Lower lobe of right lung (tissue), 2 donors: ENCODE data around the gene ARGLU1. TPM values are rescaled to one million over a fixed set of nuclear protein-coding genes. Genes with fewer than 3 reads are reported as not detected.

Source experiments
- ATAC-seq, 2 donors: fragments of 200-7000 bp; cut with Tn5 transposase; one replicate each; pipeline ENCODE4 v1.9.1; 2020 to 2022; ENCODE audit warnings: mild to moderate bottlenecking in 2 of 2, moderate library complexity in 2 of 2
- DNase-seq: peaks from one replicate; pipeline ENCODE4 v3.0.0-alpha.2; 2020
- H3K27ac ChIP-seq: fragments of 200-600 bp; one replicate; pipeline ENCODE4 v1.8.0; 2022
- H3K27me3 ChIP-seq: fragments of 200-600 bp; one replicate; pipeline ENCODE4 v1.8.0; 2022; ENCODE audit warnings: low read depth
- H3K36me3 ChIP-seq: fragments of 200-600 bp; one replicate; pipeline ENCODE4 v1.8.0; 2022; ENCODE audit warnings: mild to moderate bottlenecking
- H3K4me1 ChIP-seq: fragments of 200-600 bp; one replicate; pipeline ENCODE4 v1.8.0; 2022
- H3K4me3 ChIP-seq: fragments of 200-600 bp; one replicate; pipeline ENCODE4 v1.8.0; 2022; ENCODE audit warnings: mild to moderate bottlenecking
- H3K9me3 ChIP-seq: fragments of 200-600 bp; one replicate; pipeline ENCODE4 v1.8.0; 2022
- intact Hi-C: fragments of 100-400 bp; cut with DNase I; formaldehyde crosslinking; loops from one replicate; pipeline ENCODE4 v1.11.0; 2022
- total RNA-seq: library from RNA; stranded (reverse); fragmentation: NEBNext Ultra II Directional; extraction: Animal tissue kit (Norgen Biotek cat#: 25700); gene quantifications from one replicate; pipeline ENCODE4 v1.2.1, GENCODE V29; 2021
- TF ChIP-seq, protein P1 (sequence below): fragments of 200-600 bp; IDR thresholded peaks from one replicate; pipeline ENCODE4 v1.8.0; 2022; ENCODE audit warnings: antibody characterized with exemption, mild to moderate bottlenecking
- donor health status: DM: no; HTN: yes; CAD: no; lungs with severe emphysema.

Gene ARGLU1
- total RNA-seq, 1 donor from 2014 or later = 108 TPM

- Histone ChIP-seq H3K36me3 (no peaks in the 10 kb centered on the region), H3K9me3 (no peaks in the 10 kb centered on the region), H3K27ac (peak overlapping the region; percentile 63), H3K27me3 (no peaks in the 10 kb centered on the region), H3K4me3 (no peak overlapping the region), H3K4me1 (peaks cover 34% of the 10 kb centered on the region)
- DNase-seq = peak; percentile 90
- ATAC-seq = peak; percentile 46 to 77
- TF ChIP-seq, protein P1, sequence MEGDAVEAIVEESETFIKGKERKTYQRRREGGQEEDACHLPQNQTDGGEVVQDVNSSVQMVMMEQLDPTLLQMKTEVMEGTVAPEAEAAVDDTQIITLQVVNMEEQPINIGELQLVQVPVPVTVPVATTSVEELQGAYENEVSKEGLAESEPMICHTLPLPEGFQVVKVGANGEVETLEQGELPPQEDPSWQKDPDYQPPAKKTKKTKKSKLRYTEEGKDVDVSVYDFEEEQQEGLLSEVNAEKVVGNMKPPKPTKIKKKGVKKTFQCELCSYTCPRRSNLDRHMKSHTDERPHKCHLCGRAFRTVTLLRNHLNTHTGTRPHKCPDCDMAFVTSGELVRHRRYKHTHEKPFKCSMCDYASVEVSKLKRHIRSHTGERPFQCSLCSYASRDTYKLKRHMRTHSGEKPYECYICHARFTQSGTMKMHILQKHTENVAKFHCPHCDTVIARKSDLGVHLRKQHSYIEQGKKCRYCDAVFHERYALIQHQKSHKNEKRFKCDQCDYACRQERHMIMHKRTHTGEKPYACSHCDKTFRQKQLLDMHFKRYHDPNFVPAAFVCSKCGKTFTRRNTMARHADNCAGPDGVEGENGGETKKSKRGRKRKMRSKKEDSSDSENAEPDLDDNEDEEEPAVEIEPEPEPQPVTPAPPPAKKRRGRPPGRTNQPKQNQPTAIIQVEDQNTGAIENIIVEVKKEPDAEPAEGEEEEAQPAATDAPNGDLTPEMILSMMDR = no peak
- intact Hi-C loops = no loop called here
Measured at GRCh38 chr13:106570299-106570852, 2.4 kb upstream of the ARGLU1 start.

DNA sequence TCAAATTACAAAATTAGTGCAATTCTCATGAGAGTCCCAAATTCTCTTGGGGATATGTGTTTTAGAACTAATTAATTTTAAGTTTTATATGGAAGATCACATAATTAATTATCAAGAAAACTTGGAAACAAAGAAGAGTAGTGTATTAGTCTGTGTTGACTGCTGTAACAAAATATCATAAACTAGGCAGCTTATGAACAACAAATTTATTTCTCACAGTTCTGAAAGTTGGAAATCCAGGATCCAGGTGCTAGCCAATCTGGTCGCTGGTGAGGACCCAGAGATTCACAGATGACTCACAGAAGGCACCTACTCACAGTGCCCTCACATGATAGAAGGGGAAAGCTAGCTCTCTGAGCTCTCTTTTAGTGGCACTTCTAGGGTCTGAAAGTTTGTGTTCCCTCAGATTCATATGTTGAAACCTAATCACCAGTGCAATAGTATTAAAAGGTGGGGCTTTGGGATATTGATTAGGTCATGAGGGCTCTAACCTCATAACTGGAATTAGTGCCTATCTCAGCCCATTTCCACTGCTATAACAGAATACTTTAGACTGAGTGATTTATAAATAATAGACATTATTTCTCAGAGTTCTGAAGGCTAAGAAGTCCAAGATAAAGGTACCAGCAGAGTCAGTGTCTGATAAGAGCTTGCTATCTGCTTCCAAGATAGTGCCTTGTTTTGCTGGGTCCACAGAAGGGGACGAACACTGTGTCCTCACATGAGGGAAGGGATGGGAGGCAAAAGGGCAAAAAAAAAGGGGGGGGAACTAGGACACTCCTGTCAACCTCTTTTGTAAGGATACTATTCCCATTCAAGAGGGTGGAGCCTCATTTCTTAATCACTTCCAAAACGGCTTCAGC is 1.5 kb upstream of the ARGLU1 start:
- Histone ChIP-seq H3K27ac (peak overlapping the region; percentile 63), H3K4me3 (no peak overlapping the region), H3K4me1 (peaks cover 43% of the 10 kb centered on the region), H3K27me3 (no peaks in the 10 kb centered on the region), H3K9me3 (no peaks in the 10 kb centered on the region), H3K36me3 (no peaks in the 10 kb centered on the region)
- ATAC-seq (no peak), DNase-seq (no peak)
- intact Hi-C loops = no loop called here
- TF ChIP-seq, protein P1 = no peak

DNA sequence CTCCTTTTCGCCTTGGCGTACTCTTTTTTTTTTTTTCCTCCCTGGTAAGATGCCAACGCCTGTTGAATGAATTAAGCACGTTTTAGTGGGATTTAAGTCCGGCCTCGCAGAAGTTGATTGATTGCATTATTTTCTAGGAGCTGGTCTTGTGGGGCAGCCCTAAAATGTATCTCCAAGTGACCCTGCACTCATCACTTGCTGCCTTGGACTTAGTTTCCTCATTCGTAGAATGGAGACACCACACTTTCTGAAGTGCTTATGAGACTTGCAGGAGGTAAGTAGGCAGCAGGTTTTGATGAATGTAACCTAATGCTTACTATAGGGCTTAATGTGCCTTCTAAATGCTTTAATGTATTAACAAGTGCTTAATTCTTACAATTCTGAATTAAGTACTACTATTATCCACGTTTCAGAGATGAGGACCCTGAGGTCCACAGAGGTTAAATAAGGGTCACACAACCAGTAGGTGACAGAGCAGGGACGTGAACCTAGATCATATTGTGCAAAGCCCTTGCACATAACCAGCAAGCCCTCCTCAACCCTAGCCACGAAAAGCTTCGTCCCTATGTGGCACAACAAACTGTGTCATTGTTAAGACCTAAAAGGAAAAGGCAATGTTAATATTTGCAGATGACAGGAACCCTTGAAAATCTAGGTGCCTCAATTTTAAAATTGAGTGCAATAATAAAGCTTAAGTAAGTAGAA is 514 bp upstream of the ARGLU1 start:
- Histone ChIP-seq H3K27me3 (no peaks in the 10 kb centered on the region), H3K9me3 (no peaks in the 10 kb centered on the region), H3K27ac (peak overlapping the region; percentile 97), H3K4me3 (peak overlapping the region; percentile 90), H3K4me1 (peaks cover 46% of the 10 kb centered on the region), H3K36me3 (no peaks in the 10 kb centered on the region)
- no peak for ATAC-seq
- DNase-seq = no peak
- TF ChIP-seq, protein P1 = no peak
- intact Hi-C loops = no loop called here

- intact Hi-C loops = no loop called here
- ATAC-seq (peak; percentile 68 to 75), DNase-seq (peak; percentile 72)
- Histone ChIP-seq H3K27me3 (no peaks in the 10 kb centered on the region), H3K4me1 (peaks cover 54% of the 10 kb centered on the region), H3K4me3 (peak overlapping the region; percentile 90), H3K36me3 (no peaks in the 10 kb centered on the region), H3K9me3 (no peaks in the 10 kb centered on the region), H3K27ac (peak overlapping the region; percentile 97)
- TF ChIP-seq, protein P1 = no peak
Measured at GRCh38 chr13:106566641-106567473, 1.1 kb downstream of the ARGLU1 start.
